WTC11 (cell line): ENCODE results near the gene FHAD1.

ENCODE experiments used
- CTCF ChIP-seq: fragments of 200-600 bp; IDR thresholded peaks from 2 replicates; pipeline ENCODE4 v1.8.0; 2022; ENCODE audit warnings: antibody characterized with exemption
- EMX1 ChIP-seq: fragments of 250-450 bp; sonication (Bioruptor Pico); IDR thresholded peaks from 2 replicates; pipeline ENCODE4 v1.8.0; 2021; ENCODE audit warnings: mild to moderate bottlenecking
- FOXK1 ChIP-seq: sonication (generic); formaldehyde crosslinking; IDR thresholded peaks from 2 replicates; pipeline ENCODE4 v1.8.0; 2022; ENCODE audit warnings: mild to moderate bottlenecking, moderate library complexity, missing genetic modification reagents
- JAZF1 ChIP-seq: fragments of 250-450 bp; sonication (Bioruptor Pico); IDR thresholded peaks from 2 replicates; pipeline ENCODE4 v1.9.0; 2021; ENCODE audit warnings: moderate library complexity, mild to moderate bottlenecking, inconsistent platforms
- MAX ChIP-seq: sonication (generic); formaldehyde crosslinking; IDR thresholded peaks from 2 replicates; pipeline ENCODE4 v1.8.0; 2022; ENCODE audit warnings: mild to moderate bottlenecking, missing genetic modification reagents
- PRDM15 ChIP-seq: sonication (generic); formaldehyde crosslinking; IDR thresholded peaks from 2 replicates; pipeline ENCODE4 v1.8.0; 2022; ENCODE audit warnings: missing genetic modification reagents

- TF ChIP-seq CTCF: no peak
- TF ChIP-seq JAZF1: no peak
- no peak for TF ChIP-seq MAX (CRISPR knock-in tag)
- TF ChIP-seq PRDM15: no peak
- TF ChIP-seq FOXK1 (CRISPR knock-in tag): no peak
- no peak for TF ChIP-seq EMX1 (CRISPR knock-in tag)
Measured at GRCh38 chr1:15370268-15370667, 123.2 kb downstream of the FHAD1 start.
